Brain microvascular endothelial cell (primary cell): Measurements from ENCODE around the gene VDR.

Source experiments
- DNase-seq: peaks from one replicate; pipeline ENCODE4 v3.0.0-alpha.2; 2020
- H3K27ac ChIP-seq: fragments of 250-450 bp; sonication (Bioruptor Pico); 2 replicates; pipeline ENCODE4 v1.5.1; 2020; ENCODE audit warnings: mild to moderate bottlenecking, moderate library complexity
- H3K27me3 ChIP-seq: fragments of 250-450 bp; sonication (Bioruptor Pico); replicated peaks from 2 replicates; pipeline ENCODE4 v1.5.1; 2020; ENCODE audit warnings: mild to moderate bottlenecking
- H3K36me3 ChIP-seq: fragments of 250-450 bp; sonication (Bioruptor Pico); replicated peaks from 2 replicates; pipeline ENCODE4 v1.5.1; 2020; ENCODE audit warnings: mild to moderate bottlenecking
- H3K4me3 ChIP-seq: 2 replicates; pipeline ENCODE4 v1.5.1; 2011; ENCODE audit warnings: low read depth, mild to moderate bottlenecking, control low read depth, low read length, moderate library complexity
- CTCF ChIP-seq: IDR thresholded peaks from 2 replicates; pipeline ENCODE4 v1.5.1; 2011; ENCODE audit warnings: low read depth, mild to moderate bottlenecking, moderate library complexity, low read length, control low read depth, inconsistent platforms; ENCODE audit errors: missing control alignments
- in situ Hi-C: cut with HindIII; loops from 2 replicates; pipeline ENCODE4 v1.10.0; 2017; ENCODE audit warnings: low sequenced_read_pairs, low pct_ligation_motif_present

The VDR gene

DNA sequence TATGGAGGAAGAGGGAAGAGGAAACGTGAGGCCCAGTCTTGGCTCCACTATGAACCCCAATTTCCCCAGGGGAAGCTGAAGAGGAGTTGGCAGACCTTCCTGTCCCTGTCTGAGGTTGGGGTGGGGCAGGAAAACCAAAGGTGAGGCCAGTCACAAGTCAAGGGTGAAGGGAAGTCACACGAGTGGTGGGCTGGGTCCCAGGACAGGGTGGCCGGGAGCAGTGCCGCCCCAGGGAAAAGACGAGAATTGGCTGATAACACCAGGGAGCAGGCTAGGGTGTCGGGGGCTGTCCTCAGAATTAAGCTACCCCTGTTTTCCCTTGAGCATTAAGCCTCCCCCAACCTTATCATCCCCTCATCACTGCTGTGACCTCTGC is 3.1 kb downstream of the VDR start:
- TF ChIP-seq CTCF, result no peak
- peaks cover 6% of the 10 kb centered on the region for H3K27me3 ChIP-seq
- DNase-seq, result no peak

DNA sequence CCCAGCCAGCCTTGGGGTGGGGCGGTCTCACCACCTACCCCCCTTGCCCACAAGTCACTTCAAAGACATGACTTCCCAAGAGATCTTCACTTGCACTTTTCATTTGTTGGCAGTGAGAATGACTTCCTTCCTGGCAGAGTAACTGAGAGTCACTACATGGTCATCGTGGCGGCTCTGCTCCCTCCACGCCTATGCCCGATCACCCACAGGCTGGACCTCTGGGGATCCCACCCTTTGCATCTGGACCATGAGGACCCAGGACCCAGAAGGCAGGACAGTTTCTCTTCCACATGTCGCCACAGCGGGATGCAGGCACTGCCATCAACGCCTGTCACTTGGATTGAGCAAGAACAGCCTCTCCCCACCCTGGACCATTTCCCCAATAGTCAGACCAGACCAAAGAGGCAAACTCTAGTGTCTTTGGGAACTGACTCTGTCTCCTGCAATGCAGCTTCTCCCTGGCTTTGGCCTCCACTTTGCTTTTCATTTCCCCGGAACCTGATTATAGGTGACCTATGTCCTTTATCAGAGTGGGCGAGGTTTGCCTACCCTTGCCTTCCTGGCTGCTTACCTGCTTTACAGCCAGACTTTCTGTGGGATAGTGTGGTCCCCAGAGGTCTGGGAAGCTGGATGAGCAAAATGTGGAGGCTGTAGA is 3.6 kb downstream of the VDR start:
- Histone ChIP-seq H3K36me3 (no peaks in the 10 kb centered on the region), H3K27me3 (peaks cover 4% of the 10 kb centered on the region), H3K4me3 (no peak overlapping the region), H3K27ac (no peak overlapping the region)
- TF ChIP-seq CTCF, result no peak
- in situ Hi-C loops, result no loop called here
- DNase-seq, result no peak

More for the DNA sequence above, 3.1 kb downstream of the VDR start:
- in situ Hi-C loops, result no loop called here
- Histone ChIP-seq H3K27ac (no peak overlapping the region), H3K36me3 (no peaks in the 10 kb centered on the region), H3K4me3 (no peak overlapping the region)

- TF ChIP-seq CTCF, result no peak
- no peak for DNase-seq
- peaks cover 4% of the 10 kb centered on the region for H3K27me3 ChIP-seq
- no peaks in the 10 kb centered on the region for H3K36me3 ChIP-seq
- H3K27ac ChIP-seq, result no peak overlapping the region
- in situ Hi-C loops, result no loop called here
- no peak overlapping the region for H3K4me3 ChIP-seq
These were observed 4.4 kb downstream of the VDR start for GRCh38 chr12:47900131-47901062.

GRCh38 chr12:47899466-47899865 is 5.3 kb downstream of the VDR start:
- no peak for TF ChIP-seq CTCF
- Histone ChIP-seq H3K36me3 (no peaks in the 10 kb centered on the region), H3K27me3 (no peaks in the 10 kb centered on the region), H3K4me3 (no peak overlapping the region), H3K27ac (no peak overlapping the region)
- in situ Hi-C loops, result no loop called here
- no peak for DNase-seq

DNA sequence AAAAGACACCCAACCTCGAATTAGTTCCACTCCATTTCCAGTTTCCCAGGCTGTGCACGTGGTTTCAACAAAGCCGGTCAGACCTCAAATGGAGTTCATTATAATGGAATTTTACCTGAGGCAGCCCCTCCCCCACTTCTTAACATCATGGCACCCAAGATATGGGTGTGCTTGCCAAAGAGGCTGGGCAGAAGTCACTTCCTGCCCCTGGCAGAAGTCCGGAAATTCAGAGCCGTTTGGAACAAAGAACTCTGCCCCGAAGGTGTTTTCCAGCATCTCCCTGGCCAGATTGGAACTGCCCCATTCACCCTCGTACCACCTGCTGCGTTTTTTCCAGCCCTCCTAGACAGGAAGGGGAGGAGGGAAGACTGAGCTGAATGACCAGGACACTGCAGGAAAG is 8.2 kb downstream of the VDR start:
- Histone ChIP-seq H3K36me3 (peaks cover 2% of the 10 kb centered on the region), H3K4me3 (no peak overlapping the region), H3K27me3 (no peaks in the 10 kb centered on the region), H3K27ac (no peak overlapping the region)
- no peak for TF ChIP-seq CTCF
- no peak for DNase-seq
- in situ Hi-C loops, result no loop called here
